Cardiac muscle cell (in vitro differentiated cells and primary cell): ENCODE measurements around the gene WDR55. TPM values are rescaled to one million over a fixed set of nuclear protein-coding genes. Genes with fewer than 3 reads are reported as not detected.
"Not testable (repeated sequence)": the region's sequence is repeated elsewhere in the genome, so short reads cannot be mapped to it uniquely, and the experiment has no call there.

Source experiments
- DNase-seq, 2 donors: peaks; one replicate each; pipeline versions ENCODE4 v3.0.0 to v3.0.0-alpha.2; 2010 to 2017; ENCODE audit warnings: low read depth in 1 of 2, low spot score in 1 of 2
- H3K27ac ChIP-seq: fragments of 200-600 bp; sonication (generic); 2 replicates; pipeline ENCODE4 v1.5.1; 2016
- H3K27me3 ChIP-seq: fragments of 200-600 bp; sonication (generic); 2 replicates; pipeline ENCODE4 v1.6.0; 2016; ENCODE audit warnings: control low read depth
- H3K36me3 ChIP-seq: fragments of 200-600 bp; sonication (generic); 2 replicates; pipeline ENCODE4 v1.5.1; 2016; ENCODE audit warnings: control low read depth
- H3K4me1 ChIP-seq: fragments of 200-600 bp; sonication (generic); 2 replicates; pipeline ENCODE4 v1.8.1; 2017; ENCODE audit warnings: low read depth, mild to moderate bottlenecking, mixed run types
- H3K4me3 ChIP-seq: fragments of 200-600 bp; sonication (generic); 2 replicates; pipeline ENCODE4 v1.5.1; 2016; ENCODE audit warnings: mild to moderate bottlenecking
- H3K9me3 ChIP-seq: fragments of 200-600 bp; sonication (generic); 2 replicates; pipeline ENCODE4 v1.5.1; 2017; ENCODE audit warnings: low read depth, mild to moderate bottlenecking, control low read depth
- CTCF ChIP-seq: IDR thresholded peaks from 2 replicates; pipeline ENCODE4 v1.5.1; 2012; ENCODE audit warnings: low read depth, mild to moderate bottlenecking, low read length
- polyA plus RNA-seq: library from polyadenylated mRNA; unstranded; fragments of >200 nt; fragmentation: Nextera tagmentation; extraction: Ambion mirVana; gene quantifications from 2 replicates; pipeline ENCODE4 v1.2.1, GENCODE V29; 2016
- total RNA-seq: library from RNA; depleted of rRNA; stranded (reverse); fragments of >200 nt; gene quantifications from 2 replicates; pipeline ENCODE4 v1.2.3, GENCODE V29; 2016

The WDR55 gene
- total and polyA plus RNA-seq, 2 experiments from 2014 or later: 17.7 to 23.8 TPM

- TF ChIP-seq CTCF: no peak
- Histone ChIP-seq H3K36me3 (peaks cover 25% of the 10 kb centered on the region), H3K27me3 (no peaks in the 10 kb centered on the region)
Measured at GRCh38 chr5:140690941-140691924, 26.5 kb downstream of the WDR55 start, which contains the start of the genes HARS1 and HARS2. Gene HARS1, minus strand, starts transcription at chr5:140691370. Its CDS starts 66 bp downstream, at chr5:140691304. Gene HARS2, plus strand, starts transcription at chr5:140691455. Its CDS starts 194 bp downstream, at chr5:140691649.

GRCh38 chr5:140694276-140694675 is 29.6 kb downstream of the WDR55 start:
- no peaks in the 10 kb centered on the region for H3K27me3 ChIP-seq
- H3K36me3 ChIP-seq: peaks cover 47% of the 10 kb centered on the region
- no peak for TF ChIP-seq CTCF

More at GRCh38 chr5:140690941-140691924, 26.5 kb downstream of the WDR55 start, which contains the start of the genes HARS1 and HARS2:
- no peaks in the 10 kb centered on the region for H3K9me3 ChIP-seq
- peak; percentile 95 for DNase-seq
- H3K4me1 ChIP-seq: peaks cover 9% of the 10 kb centered on the region
- peak within 1 kb of the TSS; percentile 63 for H3K4me3 ChIP-seq
- H3K27ac ChIP-seq: peak within 1 kb of the TSS; percentile 75

GRCh38 chr5:140696891-140697492 is 32.3 kb downstream of the WDR55 start:
- DNase-seq: no peak
- H3K36me3 ChIP-seq: peaks cover 54% of the 10 kb centered on the region
- no peak for TF ChIP-seq CTCF

More at GRCh38 chr5:140694276-140694675, 29.6 kb downstream of the WDR55 start:
- peak in 1 of 2 donors; percentile 41 for DNase-seq
- Histone ChIP-seq H3K4me1 (peaks cover 9% of the 10 kb centered on the region), H3K4me3 (no peak overlapping the region), H3K9me3 (no peaks in the 10 kb centered on the region), H3K27ac (no peak overlapping the region)

GRCh38 chr5:140700177-140701144 is 35.8 kb downstream of the WDR55 start, which contains the start of gene ZMAT2:
Gene ZMAT2, plus strand, starts transcription at chr5:140700447. Its CDS starts 14 bp downstream, at chr5:140700461.
- DNase-seq: peak; percentile 98 to 99
- Histone ChIP-seq H3K27me3 (no peaks in the 10 kb centered on the region), H3K27ac (peak within 1 kb of the TSS; percentile 77), H3K4me3 (peak within 1 kb of the TSS; percentile 81), H3K36me3 (peaks cover 69% of the 10 kb centered on the region), H3K4me1 (peaks cover 5% of the 10 kb centered on the region), H3K9me3 (no peaks in the 10 kb centered on the region)
- TF ChIP-seq CTCF: no peak

More at GRCh38 chr5:140696891-140697492, 32.3 kb downstream of the WDR55 start:
- no peak overlapping the region for H3K27ac ChIP-seq
- H3K4me3 ChIP-seq: no peak overlapping the region
- H3K4me1 ChIP-seq: peaks cover 14% of the 10 kb centered on the region
- no peaks in the 10 kb centered on the region for H3K9me3 ChIP-seq
- H3K27me3 ChIP-seq: no peaks in the 10 kb centered on the region

GRCh38 chr5:140707812-140708211 is 43.1 kb downstream of the WDR55 start:
- TF ChIP-seq CTCF: no peak

GRCh38 chr5:140708787-140709186 is 44.1 kb downstream of the WDR55 start:
- not testable (repeated sequence) for H3K4me1 ChIP-seq, H3K27ac ChIP-seq, H3K9me3 ChIP-seq, H3K27me3 ChIP-seq, DNase-seq, H3K4me3 ChIP-seq
- peaks cover 20% of the 10 kb centered on the region for H3K36me3 ChIP-seq

More at GRCh38 chr5:140707812-140708211, 43.1 kb downstream of the WDR55 start:
- no peak overlapping the region for H3K27ac ChIP-seq
- peaks cover 25% of the 10 kb centered on the region for H3K36me3 ChIP-seq
- no peaks in the 10 kb centered on the region for H3K4me1 ChIP-seq
- no peak overlapping the region for H3K4me3 ChIP-seq
- no peak for DNase-seq
- no peaks in the 10 kb centered on the region for H3K27me3 ChIP-seq
- no peaks in the 10 kb centered on the region for H3K9me3 ChIP-seq
